Activated CD8-positive, alpha-beta T cell treated with anti-CD3 and anti-CD28 coated beads for 36 hours (primary cell): ENCODE results near the gene CNPY1. TPM values are rescaled to one million over a fixed set of nuclear protein-coding genes. Genes with fewer than 3 reads are reported as not detected.

ENCODE experiments used
- ATAC-seq: fragments of 200-7000 bp; cut with Tn5 transposase; one replicate; pipeline ENCODE4 v1.10.0; 2021; ENCODE audit warnings: mild to moderate bottlenecking, moderate library complexity
- CTCF ChIA-PET: fragments of 350-600 bp; sonication (Branson Sonifier 250); formaldehyde crosslinking; loops from one replicate; lab custom pipeline; 2021; ENCODE audit warnings: antibody characterized with exemption; lab: Charles Lee
- POLR2A ChIA-PET: fragments of 350-600 bp; sonication (Branson Sonifier 250); formaldehyde crosslinking; loops from one replicate; lab custom pipeline; 2021; ENCODE audit warnings: antibody characterized with exemption; lab: Charles Lee
- DNase-seq: peaks from one replicate; pipeline ENCODE4 v3.0.0-alpha.2; 2020
- H3K27ac Mint-ChIP-seq: one replicate; pipeline ENCODE4 v1.8.0; 2021; ENCODE audit warnings: mild to moderate bottlenecking, mixed read lengths
- H3K27me3 Mint-ChIP-seq: one replicate; pipeline ENCODE4 v1.8.0; 2021; ENCODE audit warnings: mixed read lengths
- H3K36me3 Mint-ChIP-seq: one replicate; pipeline ENCODE4 v1.8.0; 2021; ENCODE audit warnings: low read depth, mixed read lengths
- H3K4me1 Mint-ChIP-seq: one replicate; pipeline ENCODE4 v1.8.0; 2021; ENCODE audit warnings: low read depth, mixed read lengths
- H3K4me3 Mint-ChIP-seq: one replicate; pipeline ENCODE4 v1.8.0; 2021; ENCODE audit warnings: mild to moderate bottlenecking, moderate library complexity, mixed read lengths
- H3K9me3 Mint-ChIP-seq: one replicate; pipeline ENCODE4 v1.8.0; 2021; ENCODE audit warnings: mixed read lengths
- intact Hi-C: fragments of 100-400 bp; cut with micrococcal nuclease; formaldehyde crosslinking; loops from one replicate; pipeline ENCODE4 v1.10.0; 2022
- total RNA-seq, 2 experiments: library from RNA; stranded (reverse); gene quantifications; one replicate each; pipeline ENCODE4 v1.2.3, GENCODE V29; 2021
- TF ChIP-seq, protein P1 (sequence below): fragments of 200-600 bp; IDR thresholded peaks from one replicate; pipeline ENCODE4 v1.8.0; 2022; ENCODE audit warnings: antibody characterized with exemption, mild to moderate bottlenecking

CNPY1 gene
- total RNA-seq, 2 experiments from 2014 or later: not detected

GRCh38 chr7:155456738-155457543, 89.4 kb downstream of the CNPY1 start:
- Mint-ChIP-seq H3K9me3 (no peaks in the 10 kb centered on the region), H3K27me3 (peaks cover 74% of the 10 kb centered on the region), H3K4me1 (peaks cover 5% of the 10 kb centered on the region), H3K27ac (no peak overlapping the region), H3K4me3 (peak overlapping the region; percentile 44), H3K36me3 (no peaks in the 10 kb centered on the region)
- ChIA-PET CTCF (interaction anchor here (1.2 kb wide), 1 partner anchor 14 kb away, joined by 3 read pairs; no protein-coding TSS in a partner anchor), POLR2A (interaction anchor here (0.7 to 0.9 kb wide), 3 partner anchors 9 to 54 kb away, joined by 3 read pairs; no protein-coding TSS in a partner anchor)
- DNase-seq: peak; percentile 63
- ATAC-seq: peak; percentile 34
- intact Hi-C loops: loop anchor here (5.0 kb wide), 2 partner anchors 75 to 80 kb away; no protein-coding TSS in a partner anchor
- TF ChIP-seq, protein P1, sequence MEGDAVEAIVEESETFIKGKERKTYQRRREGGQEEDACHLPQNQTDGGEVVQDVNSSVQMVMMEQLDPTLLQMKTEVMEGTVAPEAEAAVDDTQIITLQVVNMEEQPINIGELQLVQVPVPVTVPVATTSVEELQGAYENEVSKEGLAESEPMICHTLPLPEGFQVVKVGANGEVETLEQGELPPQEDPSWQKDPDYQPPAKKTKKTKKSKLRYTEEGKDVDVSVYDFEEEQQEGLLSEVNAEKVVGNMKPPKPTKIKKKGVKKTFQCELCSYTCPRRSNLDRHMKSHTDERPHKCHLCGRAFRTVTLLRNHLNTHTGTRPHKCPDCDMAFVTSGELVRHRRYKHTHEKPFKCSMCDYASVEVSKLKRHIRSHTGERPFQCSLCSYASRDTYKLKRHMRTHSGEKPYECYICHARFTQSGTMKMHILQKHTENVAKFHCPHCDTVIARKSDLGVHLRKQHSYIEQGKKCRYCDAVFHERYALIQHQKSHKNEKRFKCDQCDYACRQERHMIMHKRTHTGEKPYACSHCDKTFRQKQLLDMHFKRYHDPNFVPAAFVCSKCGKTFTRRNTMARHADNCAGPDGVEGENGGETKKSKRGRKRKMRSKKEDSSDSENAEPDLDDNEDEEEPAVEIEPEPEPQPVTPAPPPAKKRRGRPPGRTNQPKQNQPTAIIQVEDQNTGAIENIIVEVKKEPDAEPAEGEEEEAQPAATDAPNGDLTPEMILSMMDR: no peak

DNA sequence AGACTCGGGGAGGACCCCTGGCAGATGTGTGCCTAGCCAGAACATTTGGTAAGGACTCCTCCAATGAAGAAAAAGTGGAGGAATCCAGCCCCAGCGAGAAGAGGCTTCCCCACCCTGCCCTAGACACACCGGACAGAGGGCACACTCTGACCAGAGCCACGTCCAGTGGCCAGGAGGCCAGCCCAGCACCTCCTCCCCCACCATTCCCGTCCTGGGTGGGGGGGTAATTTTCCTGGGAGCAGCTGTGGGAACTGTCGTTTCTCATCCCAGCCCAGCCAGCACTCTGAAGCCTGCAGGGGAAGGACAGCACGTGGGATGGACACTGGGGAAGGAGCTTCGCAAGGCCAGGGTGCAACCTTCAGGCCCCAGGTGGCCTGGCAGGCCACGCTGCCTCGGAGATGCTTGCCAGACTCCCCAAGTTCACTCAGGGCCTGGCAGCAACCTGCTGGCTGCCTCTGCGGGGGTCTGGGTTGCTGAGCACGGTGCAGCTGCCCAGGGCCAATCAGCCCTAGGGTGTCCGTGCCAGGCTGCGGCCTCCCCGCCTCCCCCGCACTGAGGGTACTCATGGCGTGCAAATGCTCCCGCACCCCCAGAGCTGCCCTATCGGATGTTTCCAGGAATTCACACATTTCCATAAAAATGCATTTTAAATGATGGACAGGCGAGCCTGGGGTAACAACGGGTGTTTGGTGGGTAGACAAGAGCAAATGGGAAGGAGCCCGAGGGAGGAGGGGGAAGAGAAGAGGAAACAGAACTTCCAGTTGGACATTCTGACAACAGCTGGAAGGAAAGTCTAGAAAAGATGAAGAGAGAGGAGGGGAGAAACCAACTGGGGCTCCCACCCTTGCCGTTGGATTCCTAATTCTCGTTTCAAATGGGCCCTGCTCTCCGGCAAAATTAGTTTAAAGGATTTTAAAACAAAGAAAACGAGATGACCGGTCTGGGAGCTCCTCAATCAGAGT, 90.3 kb downstream of the CNPY1 start:
- peaks cover 74% of the 10 kb centered on the region for H3K27me3 Mint-ChIP-seq

DNA sequence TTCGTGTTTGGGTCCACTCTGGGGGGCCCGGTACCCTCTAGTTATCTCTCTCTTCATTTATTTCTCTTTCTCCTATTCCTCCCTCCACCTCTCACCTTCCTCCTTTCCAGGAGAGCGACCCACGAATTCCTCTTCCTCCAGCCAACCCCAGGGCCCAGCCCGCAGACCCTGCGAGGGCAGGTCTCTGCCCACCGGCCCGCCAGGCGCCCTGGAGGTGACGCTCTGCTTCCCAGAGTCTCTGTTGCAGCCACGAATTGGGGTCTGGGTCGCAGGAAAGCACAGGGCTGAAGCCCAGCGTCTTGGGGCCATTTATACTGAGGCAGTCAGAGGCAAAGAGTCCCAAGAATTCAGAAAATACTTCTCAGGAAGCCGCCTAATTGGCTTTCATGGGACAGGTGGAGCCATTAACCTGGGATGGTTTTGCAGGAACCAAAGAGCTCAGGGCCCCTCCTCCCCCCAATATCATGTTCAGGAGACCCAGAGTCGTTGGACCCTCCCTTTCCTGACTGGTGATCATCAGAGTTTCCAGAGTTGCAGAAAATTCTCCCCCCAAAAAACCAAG, 91.1 kb downstream of the CNPY1 start:
- no peak for ATAC-seq
- no peak overlapping the region for H3K4me3 Mint-ChIP-seq
- peaks cover 5% of the 10 kb centered on the region for H3K4me1 Mint-ChIP-seq
- CTCF ChIA-PET: no interaction called here
- TF ChIP-seq, protein P1: no peak
- H3K27me3 Mint-ChIP-seq: peaks cover 72% of the 10 kb centered on the region
- intact Hi-C loops: loop anchor here (5.0 kb wide), 2 partner anchors 77 to 78 kb away; no protein-coding TSS in a partner anchor
- no peak for DNase-seq
- no peaks in the 10 kb centered on the region for H3K9me3 Mint-ChIP-seq
- H3K36me3 Mint-ChIP-seq: no peaks in the 10 kb centered on the region
- POLR2A ChIA-PET: no interaction called here
- H3K27ac Mint-ChIP-seq: no peak overlapping the region

More for the DNA sequence above, 90.3 kb downstream of the CNPY1 start:
- POLR2A ChIA-PET: interaction anchor here (0.7 to 0.9 kb wide), 2 partner anchors 10 to 55 kb away, joined by 3 read pairs; no protein-coding TSS in a partner anchor
- DNase-seq (no peak), ATAC-seq (no peak)
- Mint-ChIP-seq H3K9me3 (no peaks in the 10 kb centered on the region), H3K4me1 (peaks cover 5% of the 10 kb centered on the region), H3K27ac (no peak overlapping the region), H3K4me3 (peak overlapping the region; percentile 2), H3K36me3 (no peaks in the 10 kb centered on the region)
- intact Hi-C loops: loop anchor here (5.0 kb wide), 2 partner anchors 76 to 79 kb away; no protein-coding TSS in a partner anchor
- CTCF ChIA-PET: interaction anchor here (1.2 kb wide), 1 partner anchor 13 kb away, joined by 3 read pairs; no protein-coding TSS in a partner anchor
- TF ChIP-seq, protein P1: no peak

DNA sequence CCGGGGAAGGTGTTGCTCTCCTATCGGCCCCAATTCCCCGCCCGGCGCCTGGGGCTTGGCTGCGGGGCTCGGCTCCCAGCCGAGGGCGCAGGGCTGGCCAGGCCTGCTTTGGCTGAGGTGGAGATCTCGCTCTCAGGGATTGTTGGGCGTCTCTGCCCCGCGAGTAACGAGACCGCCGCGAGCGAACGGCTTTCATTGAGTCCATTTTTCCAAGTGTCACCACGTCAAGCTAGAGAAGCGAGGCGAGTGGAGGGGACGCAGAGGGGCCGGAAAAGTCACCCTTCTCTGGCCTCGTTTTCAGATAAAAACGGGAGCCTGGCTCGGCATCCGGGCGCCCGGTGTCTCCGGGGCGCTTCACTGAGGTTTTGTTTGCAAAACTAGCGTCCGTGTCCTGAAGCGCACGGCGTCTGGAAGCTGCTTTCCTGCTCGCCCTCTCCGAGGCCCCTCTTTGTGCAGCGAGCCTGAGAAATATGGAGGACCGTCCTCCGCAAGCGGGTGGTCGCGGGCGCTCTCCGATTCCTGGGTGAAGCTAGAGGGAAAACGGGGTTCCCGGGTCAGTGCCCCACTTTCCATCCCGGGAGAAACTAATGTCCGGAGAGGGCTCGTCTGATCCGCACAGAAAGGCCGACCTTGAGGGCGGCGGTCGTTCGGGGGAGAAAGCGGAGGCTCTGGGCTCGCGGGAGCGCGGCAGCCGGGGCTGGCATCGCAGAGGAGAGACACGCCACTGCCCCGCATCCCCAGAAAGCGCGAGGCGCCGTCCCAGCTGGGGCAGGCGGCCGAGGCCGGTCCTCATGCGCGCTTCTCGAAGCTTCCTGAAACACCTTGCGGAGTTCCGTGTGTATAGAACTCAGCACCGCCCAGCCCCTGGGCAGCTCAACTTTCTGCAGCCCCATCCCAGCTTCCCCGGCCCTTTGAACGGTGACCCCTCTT, 91.9 kb downstream of the CNPY1 start:
- H3K27ac Mint-ChIP-seq: no peak overlapping the region
- CTCF ChIA-PET: no interaction called here
- H3K4me1 Mint-ChIP-seq: peaks cover 5% of the 10 kb centered on the region
- TF ChIP-seq, protein P1: no peak
- no peaks in the 10 kb centered on the region for H3K36me3 Mint-ChIP-seq
- no peak overlapping the region for H3K4me3 Mint-ChIP-seq
- no peak for DNase-seq
- ATAC-seq: no peak
- H3K27me3 Mint-ChIP-seq: peaks cover 68% of the 10 kb centered on the region
- H3K9me3 Mint-ChIP-seq: no peaks in the 10 kb centered on the region
- intact Hi-C loops: loop anchor here (5.0 kb wide), 3 partner anchors 53 to 78 kb away; no protein-coding TSS in a partner anchor
- POLR2A ChIA-PET: no interaction called here
